DMS153 (cell line): ENCODE measurements around the gene SPARCL1.
A peak's percentile ranks its signal among the peaks of the same experiment; 100 is the strongest.

ENCODE experiments used
- DNase-seq: peaks from one replicate; lab custom pipeline; 2025; lab: John Stamatoyannopoulos, UW

Gene SPARCL1

GRCh38 chr4:87540146-87541058 lies 11.2 kb upstream of the SPARCL1 start:
- no peak for DNase-seq

GRCh38 chr4:87532907-87533306 lies 3.7 kb upstream of the SPARCL1 start:
- no peak for DNase-seq

GRCh38 chr4:87532109-87532508 lies 2.9 kb upstream of the SPARCL1 start:
- DNase-seq: no peak

GRCh38 chr4:87531621-87532020 lies 2.4 kb upstream of the SPARCL1 start:
- no peak for DNase-seq

- no peak for DNase-seq
These were observed 1.7 kb upstream of the SPARCL1 start for GRCh38 chr4:87530868-87531267.

- DNase-seq: no peak
These were observed 1.1 kb upstream of the SPARCL1 start for GRCh38 chr4:87530229-87530628.

- DNase-seq: no peak
These were observed 1.6 kb downstream of the SPARCL1 start for GRCh38 chr4:87527431-87528220.

- no peak for DNase-seq
These were observed 3.4 kb downstream of the SPARCL1 start for GRCh38 chr4:87525636-87526295.

GRCh38 chr4:87524456-87524855 lies 4.7 kb downstream of the SPARCL1 start:
- no peak for DNase-seq

GRCh38 chr4:87523307-87523706 lies 5.9 kb downstream of the SPARCL1 start:
- no peak for DNase-seq

- peak; percentile 96 for DNase-seq
These were observed 7.3 kb downstream of the SPARCL1 start for GRCh38 chr4:87521757-87522374.

- DNase-seq: no peak
These were observed 7.9 kb downstream of the SPARCL1 start for GRCh38 chr4:87521319-87521718.

GRCh38 chr4:87517621-87518020 lies 11.6 kb downstream of the SPARCL1 start:
- no peak for DNase-seq

- DNase-seq: no peak
These were observed 12.5 kb downstream of the SPARCL1 start for GRCh38 chr4:87516683-87517082.

- no peak for DNase-seq
These were observed 16.8 kb downstream of the SPARCL1 start for GRCh38 chr4:87512400-87512799.

- no peak for DNase-seq
These were observed 17.7 kb downstream of the SPARCL1 start for GRCh38 chr4:87511500-87511899.

GRCh38 chr4:87510747-87511146 lies 18.4 kb downstream of the SPARCL1 start:
- no peak for DNase-seq

GRCh38 chr4:87506974-87507701 lies 22.0 kb downstream of the SPARCL1 start:
- no peak for DNase-seq

GRCh38 chr4:87505862-87506261 lies 23.3 kb downstream of the SPARCL1 start:
- no peak for DNase-seq

GRCh38 chr4:87502580-87503238 lies 26.5 kb downstream of the SPARCL1 start:
- peak; percentile 85 for DNase-seq

GRCh38 chr4:87500092-87500462 lies 29.1 kb downstream of the SPARCL1 start:
- no peak for DNase-seq
